HG02763 (cell line): ENCODE measurements around the gene GYG2.
"Not testable (repeated sequence)": the region's sequence is repeated elsewhere in the genome, so short reads cannot be mapped to it uniquely, and the experiment has no call there.

Source experiments
- ATAC-seq: cut with Tn5 transposase; IDR thresholded peaks from one replicate; pipeline ENCODE4 v1.9.1; 2021; ENCODE audit warnings: mild to moderate bottlenecking, moderate library complexity; ENCODE audit not compliant: unreplicated experiment

GYG2 gene

DNA sequence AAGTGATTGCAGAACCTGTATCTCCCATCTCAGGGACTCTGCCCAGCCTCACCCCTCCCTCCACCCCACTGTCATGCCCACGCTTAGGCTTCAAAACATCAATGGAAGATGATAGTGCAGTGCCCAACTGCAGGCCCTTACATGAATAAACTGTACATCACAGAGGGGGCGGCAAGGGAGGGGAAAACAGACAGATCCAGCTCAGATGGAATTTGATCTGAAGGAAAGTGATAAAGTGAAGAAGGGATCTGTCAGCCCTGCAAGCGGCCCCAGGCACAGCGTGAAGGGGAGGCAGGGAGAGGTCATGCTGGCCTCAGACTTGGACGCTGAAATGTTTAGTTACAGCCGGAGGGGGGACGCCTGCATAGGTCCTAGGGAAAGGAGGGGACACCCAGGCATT lies 38.5 kb downstream of the GYG2 start:
- no peak for ATAC-seq

DNA sequence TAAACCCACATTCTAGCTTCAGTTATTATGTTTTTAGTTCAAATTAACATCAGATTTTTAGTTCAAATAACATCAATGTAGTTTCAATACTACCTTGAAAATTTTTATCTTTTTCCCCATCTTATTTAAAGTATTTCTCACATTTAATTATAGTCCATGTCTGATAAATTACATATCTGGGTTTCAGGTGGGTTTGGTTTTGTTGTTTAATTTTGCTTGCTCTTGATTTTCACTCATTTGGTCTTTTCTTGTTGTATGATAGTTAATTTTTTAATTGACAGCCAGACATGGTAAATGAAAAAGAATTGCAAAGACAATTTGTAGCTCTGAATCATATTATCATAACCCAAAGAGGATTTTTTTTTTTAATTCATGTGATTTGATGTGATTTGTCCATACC lies 41.9 kb downstream of the GYG2 start:
- ATAC-seq, result no peak

DNA sequence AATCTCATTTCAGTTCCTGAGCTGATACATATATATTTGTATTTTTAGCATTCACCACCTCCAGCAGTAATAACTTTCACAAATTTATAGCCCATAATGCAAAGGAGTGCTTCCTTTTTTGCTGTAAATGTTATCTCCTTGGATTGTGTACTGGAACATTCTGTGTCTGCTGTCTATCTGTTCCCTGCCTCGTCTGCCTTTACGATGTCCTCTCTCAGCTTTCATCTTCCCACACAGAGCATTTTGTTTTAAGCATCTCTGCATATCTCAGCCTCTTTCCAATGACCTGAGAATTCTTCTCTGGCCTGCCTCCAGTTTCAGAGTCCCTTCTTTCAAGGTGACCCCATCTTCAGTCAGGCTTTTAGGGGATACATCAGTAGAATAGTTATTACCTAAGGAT lies 43.1 kb downstream of the GYG2 start:
- ATAC-seq, result no peak

DNA sequence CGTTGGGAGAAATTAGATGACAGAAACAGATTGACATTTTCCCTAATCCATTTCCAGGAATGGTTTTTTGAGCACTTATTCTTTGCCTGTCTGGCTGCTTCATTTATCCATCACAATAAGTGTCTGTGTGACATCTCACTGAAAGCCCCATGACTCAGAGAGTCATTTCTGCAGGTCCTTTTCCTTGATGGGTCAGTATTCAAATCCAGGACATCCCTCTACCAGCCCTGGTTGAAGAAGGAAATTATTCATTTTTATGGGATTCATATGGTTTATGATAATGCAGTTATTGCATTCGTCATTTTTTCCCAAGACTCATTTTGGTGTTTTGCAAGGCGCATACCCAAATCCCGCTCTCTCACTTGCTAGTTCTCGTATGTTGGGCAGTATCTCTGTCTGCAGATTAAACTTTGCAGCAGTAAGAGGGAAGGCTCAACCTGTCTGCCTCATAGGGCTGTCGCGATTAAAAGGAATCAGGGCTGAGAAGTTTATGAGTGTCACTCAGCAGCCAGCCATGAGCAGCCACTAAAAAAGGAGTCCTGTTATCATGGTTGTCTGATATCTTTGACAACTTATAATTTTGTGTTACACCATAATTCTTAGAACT lies 44.0 kb downstream of the GYG2 start:
- ATAC-seq, result no peak

DNA sequence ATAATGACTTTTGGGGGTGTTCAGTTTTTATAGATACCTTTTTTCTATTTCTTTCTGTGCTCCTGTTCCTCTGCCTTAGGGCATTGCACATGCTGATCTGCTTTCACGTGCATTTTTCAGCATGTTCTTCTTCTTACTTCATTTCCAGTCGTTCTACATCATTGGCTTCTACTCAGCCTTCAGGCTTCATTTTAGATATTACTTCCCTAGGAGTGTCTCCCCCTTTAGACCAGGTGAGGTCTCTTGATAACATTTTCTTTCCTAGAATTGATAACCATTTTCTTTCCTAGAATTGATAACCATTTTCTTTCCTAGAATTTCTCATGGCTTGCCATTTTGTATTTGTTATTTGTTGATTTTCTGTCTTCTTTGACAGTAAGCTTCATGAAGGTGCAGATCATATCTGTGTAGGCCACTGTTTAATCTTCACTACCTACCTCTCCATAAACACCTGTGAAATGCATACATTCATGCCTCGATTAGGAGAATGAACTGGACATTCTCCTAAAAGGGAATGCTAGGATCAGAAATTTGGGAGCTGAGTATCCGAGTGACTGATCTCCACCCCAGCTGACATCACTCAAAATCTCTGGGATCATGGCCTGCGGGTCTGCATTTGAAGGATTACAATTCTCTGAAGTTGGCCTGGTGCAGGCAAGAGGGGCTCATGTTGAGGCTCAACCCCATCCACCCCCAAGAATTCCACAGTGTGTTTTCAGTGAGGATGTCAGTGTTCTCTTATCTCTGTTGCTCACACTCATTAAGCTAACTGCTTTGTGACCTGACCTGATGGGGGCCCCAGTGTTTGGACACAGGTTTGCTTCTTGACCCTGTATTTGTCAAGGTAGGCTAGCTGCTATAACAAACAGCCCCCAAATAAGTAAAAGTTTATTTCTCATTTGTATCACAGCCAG lies 45.7 kb downstream of the GYG2 start:
- ATAC-seq, result no peak

DNA sequence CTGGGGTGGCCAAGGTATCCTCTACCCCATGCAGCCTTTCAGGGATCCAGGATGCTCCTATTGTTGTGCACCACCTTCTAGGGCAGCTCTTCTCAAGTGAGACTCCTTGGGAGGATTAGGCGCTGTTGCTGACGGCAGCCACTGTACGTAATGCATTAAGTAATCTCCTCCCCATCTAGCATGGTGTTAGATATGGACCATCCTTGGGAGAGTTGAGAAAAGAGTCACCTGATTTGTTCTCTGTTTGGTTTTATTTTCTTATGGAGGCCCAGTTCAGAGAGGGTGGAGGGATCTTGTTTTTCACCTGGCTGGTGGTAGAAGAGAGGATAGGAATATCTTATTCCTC lies 46.4 kb downstream of the GYG2 start:
- no peak for ATAC-seq

DNA sequence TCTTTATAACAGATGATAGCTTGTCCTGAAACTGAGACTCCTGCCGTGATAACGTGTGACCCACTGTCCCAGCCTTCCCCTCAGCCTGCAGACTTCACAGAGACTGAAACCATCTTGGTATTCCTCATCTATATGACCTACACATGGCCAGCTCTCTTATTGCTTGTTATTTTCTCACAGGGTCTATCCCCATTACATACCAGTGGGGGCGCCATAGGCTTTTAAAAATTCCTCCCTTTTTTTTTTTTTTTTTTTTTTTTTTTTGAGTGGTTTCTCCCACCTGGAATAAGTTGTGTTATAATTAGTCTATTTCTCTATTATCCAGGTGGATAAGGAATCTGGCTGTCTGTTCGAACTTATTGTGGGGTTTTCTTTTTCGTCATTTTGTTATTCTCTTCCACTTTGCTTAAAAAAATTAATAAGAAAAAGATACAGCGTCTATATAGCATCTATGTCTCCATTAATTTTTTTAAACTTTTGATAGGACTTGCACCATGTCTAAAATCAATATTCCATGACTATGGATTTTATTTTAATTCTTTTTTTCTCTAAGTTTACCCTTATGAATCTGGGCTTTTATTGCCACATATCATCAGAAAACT lies 47.2 kb downstream of the GYG2 start:
- ATAC-seq, result no peak

DNA sequence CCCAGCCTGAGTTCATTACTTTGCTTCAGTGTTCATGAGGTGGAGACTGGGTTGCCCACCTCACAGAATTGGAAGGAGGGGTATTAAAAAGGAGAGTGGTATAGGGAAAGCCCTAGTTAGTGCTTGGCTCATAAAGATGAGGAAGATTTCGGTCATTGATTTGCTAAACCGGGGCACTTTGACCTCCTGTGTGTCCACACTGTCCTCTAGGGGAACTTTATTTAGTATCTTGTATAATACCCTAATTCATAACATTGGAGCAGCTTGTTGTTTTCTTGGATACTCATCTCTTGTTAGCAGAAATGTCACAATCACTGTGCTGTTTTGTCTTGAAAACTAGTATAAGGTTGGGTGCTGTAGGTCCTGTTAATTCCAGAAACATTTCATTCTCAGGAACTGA lies 49.8 kb downstream of the GYG2 start:
- ATAC-seq, result no peak

DNA sequence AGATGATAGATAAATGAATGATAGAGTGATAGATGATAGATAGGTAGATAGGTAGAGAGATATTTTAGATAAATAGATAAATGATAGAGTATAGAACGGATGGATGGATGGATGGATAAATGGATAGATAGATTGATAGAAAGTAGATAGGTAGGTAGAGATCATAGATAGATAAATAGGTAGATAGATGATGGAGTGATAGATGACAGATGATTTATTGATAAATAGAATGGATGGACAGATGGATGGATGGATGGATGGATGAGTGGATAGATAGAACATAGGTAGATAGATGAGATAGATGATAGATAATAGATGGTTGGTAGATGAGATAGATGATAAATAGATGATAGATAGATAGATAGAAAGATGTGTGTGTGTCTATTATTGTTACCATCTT lies 50.9 kb downstream of the GYG2 start:
- ATAC-seq, result no peak

DNA sequence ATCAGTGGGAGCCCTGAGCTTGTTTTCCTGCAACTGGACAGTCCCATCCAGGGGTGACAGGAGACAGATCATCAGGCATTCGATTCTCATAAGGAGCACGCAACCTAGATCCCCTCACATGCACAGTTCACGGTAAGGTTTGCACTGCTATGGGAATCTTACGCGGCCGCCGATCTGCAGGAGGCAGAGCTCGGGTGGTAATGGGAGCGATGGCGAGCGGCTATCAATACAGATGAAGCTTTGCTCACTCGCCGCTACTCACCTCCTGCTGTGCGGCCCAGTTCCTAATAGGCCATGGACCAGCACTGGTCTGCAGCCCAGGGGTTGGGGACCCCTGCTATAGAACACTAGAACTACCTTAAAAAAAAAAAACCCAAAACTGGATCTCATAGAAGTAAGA lies 55.0 kb downstream of the GYG2 start:
- no peak for ATAC-seq

DNA sequence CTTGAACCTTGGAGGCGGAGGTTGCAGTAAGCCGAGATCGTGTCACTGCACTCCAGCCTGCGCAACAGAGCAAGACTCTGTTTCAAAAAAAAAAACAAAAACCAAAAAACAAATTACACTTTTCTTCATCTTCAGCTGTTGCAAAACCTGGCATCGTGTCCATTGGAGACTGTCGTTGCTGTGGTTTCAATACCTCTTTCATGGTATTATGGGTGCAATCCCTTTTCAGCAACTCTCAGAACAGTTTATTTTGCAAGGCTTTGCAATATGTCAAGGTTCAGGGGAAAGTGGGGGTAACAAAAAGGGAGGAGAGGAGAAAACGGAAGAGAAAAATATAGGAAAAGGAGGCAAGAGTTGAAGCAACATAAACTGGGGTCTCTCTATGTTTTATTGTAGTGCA lies 59.6 kb downstream of the GYG2 start:
- ATAC-seq, result no peak

DNA sequence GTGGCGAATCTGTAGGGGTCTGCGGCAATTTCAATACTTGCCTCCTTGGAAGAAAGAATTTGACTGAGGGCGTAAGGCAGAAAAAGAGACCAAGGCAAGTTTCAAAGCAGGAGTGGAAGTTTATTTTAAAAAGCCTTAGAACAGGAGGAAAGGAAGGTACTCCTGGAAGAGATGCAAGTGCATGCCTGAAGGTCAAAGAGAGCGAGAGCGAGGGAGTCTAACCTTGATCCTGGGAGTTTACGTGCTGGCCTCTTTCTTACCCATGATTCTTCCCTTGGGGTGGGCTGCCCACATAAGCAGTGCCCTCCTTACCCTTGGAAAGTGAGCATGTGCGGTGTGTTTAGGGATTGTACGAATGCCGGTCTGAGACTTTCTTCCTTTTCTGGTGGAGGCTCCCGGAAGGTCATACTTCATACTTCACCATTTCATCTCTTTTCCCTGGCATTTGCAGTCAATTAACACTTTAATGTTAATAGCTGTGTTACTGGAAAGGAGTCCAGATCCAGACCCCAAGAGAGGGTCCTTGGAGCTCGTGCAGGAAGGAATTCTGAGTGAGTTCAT lies 60.4 kb downstream of the GYG2 start:
- ATAC-seq, result no peak

DNA sequence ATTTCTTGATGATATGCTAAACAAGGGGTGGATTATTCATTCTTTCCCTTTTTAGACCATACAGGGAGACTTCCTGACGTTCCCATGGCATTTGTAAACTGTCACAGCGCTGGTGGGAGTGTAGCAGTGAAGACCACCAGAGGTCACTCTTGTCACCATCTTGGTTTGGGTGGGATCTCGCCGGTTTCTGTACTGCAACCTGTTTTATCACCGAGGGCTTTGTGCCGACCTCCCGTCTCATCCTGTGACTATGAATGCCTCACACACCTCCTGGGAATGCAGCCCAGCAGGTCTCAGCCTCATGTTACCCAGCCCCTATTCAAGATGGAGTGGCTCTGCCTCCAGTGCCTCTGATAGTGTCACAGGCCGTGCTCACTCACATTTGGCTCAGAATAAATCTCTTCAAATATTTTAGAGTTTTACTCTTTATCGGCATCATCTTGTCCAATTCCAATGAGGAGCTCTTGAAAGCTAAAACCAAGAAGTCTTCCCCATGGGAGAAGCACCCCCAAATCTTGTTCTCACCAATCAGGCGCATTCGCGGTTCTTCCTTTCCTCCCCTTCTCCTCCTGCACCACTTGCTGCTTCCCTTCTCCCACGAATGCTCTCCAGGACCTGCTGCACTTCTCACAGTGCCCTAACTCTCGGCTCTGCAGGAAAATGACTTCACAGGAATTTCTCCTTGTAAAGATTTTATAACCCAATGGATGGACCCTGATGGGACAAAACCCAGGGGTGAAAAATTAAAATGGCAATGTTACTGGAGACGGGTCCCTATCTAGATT lies 61.2 kb downstream of the GYG2 start:
- not testable (repeated sequence) for ATAC-seq

DNA sequence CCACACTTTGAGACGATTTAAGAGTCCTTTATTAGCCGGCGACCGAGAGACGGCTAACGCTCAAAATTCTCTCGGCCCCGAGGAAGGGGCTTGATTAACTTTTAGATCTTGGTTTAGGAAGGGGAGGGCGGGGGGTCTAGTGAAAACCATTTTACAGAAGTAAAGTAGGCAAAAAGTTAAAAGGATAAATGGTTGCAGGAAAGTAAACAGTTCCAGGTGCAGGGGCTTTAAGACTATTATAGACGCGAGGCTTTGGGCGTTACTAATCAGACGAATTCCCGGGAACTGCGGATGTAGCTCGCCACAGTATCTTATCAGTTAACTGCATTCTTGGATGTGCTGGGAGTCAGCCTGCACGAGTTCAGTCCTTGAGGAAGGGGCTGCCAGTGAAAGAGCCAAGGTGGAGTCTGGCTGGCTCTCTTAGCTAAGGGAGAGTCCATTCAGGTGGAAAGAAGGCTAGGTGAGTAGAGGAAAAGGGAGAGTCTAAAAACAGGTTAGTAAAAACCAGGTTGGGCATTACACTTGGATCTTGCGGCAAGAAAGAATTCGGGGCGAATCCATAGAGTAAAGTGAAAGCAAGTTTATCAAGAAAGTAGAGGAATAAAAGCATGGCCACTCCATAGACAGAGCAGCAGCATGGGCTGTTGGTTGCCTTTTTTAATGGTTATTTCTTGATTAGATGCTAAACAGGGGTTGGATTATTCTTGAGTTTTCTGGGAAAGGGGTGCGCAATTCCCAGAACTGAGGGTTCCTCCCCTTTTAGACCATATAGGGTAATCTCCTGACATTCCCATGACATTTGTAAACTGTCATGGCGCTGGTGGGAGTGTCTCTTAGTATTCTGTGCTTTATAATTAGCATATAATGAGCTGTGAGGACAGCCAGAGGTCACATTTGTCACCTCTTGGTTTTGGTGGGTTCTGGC lies 62.1 kb downstream of the GYG2 start:
- not testable (repeated sequence) for ATAC-seq

DNA sequence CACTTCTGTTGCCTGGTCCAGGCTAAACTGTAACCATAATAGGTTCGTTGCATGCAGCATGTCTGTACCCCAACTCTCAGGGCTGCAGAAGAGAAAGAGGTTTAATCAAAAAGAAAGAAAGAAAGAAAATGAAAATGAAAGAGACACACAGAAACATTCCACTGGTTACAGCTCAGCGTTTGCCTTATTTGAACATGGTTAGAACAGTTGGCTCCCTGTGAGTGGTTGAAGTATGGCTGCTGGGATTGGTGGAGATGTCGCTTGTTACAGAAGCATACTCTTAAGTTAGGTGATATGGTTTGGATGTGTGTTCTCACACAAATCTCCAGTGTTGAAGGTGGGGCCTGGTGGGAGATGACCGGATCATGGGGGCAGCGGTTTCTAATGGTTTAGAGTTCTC lies 64.1 kb downstream of the GYG2 start:
- ATAC-seq, result no peak

DNA sequence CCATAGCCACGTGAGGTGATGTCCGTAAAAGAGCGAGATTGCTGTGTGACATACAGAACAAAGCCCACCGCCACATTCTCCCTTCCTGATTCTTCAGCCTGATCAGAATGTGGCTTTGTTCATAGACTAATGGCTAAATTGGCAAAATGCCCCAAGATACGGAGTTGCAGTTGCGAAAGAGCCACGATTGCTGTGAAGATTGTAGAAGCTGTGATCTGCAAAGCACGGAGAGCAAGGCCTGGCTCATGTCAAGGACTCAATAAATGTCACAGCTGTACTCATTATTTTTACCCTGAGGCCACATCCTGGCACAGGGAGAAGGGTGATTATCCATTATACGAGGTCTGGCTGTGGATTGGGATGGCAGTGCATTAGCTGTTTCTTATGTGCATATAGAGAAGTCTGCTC lies 66.2 kb downstream of the GYG2 start:
- ATAC-seq, result no peak

DNA sequence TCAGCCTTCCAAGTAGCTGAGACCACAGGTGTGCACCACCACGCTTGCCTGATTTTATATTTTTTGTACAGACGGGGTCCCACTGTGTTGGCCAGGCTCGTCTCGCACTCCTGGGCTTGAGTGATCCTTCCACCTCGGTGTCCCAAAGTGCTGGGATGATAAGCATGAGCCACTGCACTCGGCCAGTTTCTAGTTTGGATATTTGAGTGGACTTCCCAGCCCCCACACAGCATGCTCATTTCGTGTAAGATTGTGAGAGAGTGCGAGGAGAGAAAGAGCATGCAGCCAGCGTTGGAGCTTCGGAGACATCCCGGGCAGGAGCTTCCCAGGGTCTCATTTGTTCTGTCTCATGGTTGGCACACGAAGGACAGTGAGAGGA lies 68.6 kb downstream of the GYG2 start:
- ATAC-seq, result no peak

DNA sequence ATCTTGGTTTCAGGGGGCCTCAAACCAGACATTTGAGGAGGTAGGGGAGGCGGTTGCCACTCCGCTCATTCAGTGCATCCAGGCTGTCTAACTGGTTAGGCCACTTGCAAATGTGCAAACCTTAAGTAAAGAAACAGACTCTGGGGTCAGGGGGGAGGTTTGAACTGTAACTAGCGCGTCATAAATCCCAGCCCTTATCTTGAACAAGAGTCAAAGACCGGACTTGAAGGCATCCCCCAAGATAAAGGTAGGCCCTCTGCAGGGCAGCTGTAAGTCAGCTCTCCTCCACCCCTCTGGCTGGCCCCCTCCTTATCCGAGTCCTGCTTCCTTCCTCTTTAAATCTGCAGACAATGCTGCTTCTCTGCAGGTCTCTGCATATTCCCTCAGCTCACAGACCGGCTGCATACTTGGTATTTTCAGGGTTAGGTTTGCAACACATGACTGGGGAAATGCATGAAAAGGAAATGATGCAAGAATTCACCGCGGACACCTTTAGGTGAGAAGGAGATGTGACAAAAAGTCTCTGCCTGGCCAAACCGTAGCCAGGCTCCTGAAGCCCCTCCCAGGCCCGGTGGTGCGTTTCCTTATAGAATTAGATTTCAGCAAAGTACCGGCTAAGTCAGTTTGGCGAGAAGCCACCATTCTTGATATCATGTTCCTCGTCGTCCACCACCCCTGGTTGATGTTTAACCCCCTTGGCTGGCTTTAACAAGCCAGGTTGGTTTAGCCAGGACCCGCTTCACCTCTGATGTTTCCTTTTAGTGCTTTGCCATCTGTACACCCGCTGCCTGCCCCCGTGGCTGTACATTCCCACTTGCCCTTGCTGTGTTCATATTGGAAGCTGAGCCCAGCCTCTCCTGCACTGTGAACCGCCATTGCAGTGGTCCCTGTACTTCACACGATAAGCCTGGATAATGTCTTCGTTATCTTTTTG lies 69.2 kb downstream of the GYG2 start:
- not testable (repeated sequence) for ATAC-seq
